ENCODE results near the gene NLRC5. TPM values are rescaled to one million over a fixed set of nuclear protein-coding genes. Genes with fewer than 3 reads are reported as not detected.

Gene NLRC5
- total RNA-seq, 1 experiment from 2014 or later = 0.98 TPM

- no TSS peak for BruUV-seq (replicated peaks)
- POLR2A ChIA-PET (ENCODE audit: unreplicated experiment) = no interaction called here
- Histone ChIP-seq H3K27ac (ENCODE audit: low read length) (no peak within 1 kb of the TSS), H3K4me1 (ENCODE audit: insufficient read depth, low read length) (peaks cover 7% of the 10 kb centered on the region; the same call in 1 of the 2 replicates), H3K4me3 (ENCODE audit: low read length) (no peak within 1 kb of the TSS), H3K27me3 (ENCODE audit: low read length) (no peaks in the 10 kb centered on the region), H2AFZ (ENCODE audit: low read length) (no peak within 1 kb of the TSS), H3F3A (ENCODE audit: low read length, unreplicated experiment) (no peaks in the 10 kb centered on the region), H4K20me1 (ENCODE audit: low read length) (no peaks in the 10 kb centered on the region), H3K79me2 (ENCODE audit: low read length) (no peaks in the 10 kb centered on the region), H3K9me2 (replicated peaks; ENCODE audit: low read length) (no peaks in the 10 kb centered on the region), H3K9me3 (ENCODE audit: low read length) (no peaks in the 10 kb centered on the region), H3K36me3 (ENCODE audit: low read depth, low read length) (peaks cover 2% of the 10 kb centered on the region; the same call in 1 of the 2 replicates), H3K4me2 (ENCODE audit: low read length) (no peak within 1 kb of the TSS), H3K9ac (ENCODE audit: low read length) (no peak within 1 kb of the TSS)
- intact Hi-C loops (cut with micrococcal nuclease) = no loop called here
- CTCF ChIA-PET = no interaction called here
- ATAC-seq (no peak), DNase-seq (no peak)
- TF ChIP-seq CTCF (conservative IDR thresholded peaks at IDR 0.05; ENCODE audit: low read depth, low read length) = no peak
- no peak for TF ChIP-seq EZH2phosphoT487 (IDR thresholded peaks at IDR 0.05; ENCODE audit: borderline replicate concordance, low read length)
- TF ChIP-seq EZH2 (IDR thresholded peaks at IDR 0.05; ENCODE audit: low read length, unreplicated experiment) = no peak
These were observed 27.5 kb upstream of the NLRC5 start, which contains the start of gene CETP for GRCh38 chr16:56961851-56962281. CETP (plus strand) TSS chr16:56961950; CDS start chr16:56961980, 30 bp downstream.

- H4K20me1 ChIP-seq (ENCODE audit: low read length) = no peaks in the 10 kb centered on the region
- peak; percentile 94 for TF ChIP-seq CTCF (conservative IDR thresholded peaks at IDR 0.05; ENCODE audit: low read depth, low read length)
- no peak for TF ChIP-seq EZH2phosphoT487 (IDR thresholded peaks at IDR 0.05; ENCODE audit: borderline replicate concordance, low read length)
- peaks cover 2% of the 10 kb centered on the region; the same call in 1 of the 2 replicates for H3K36me3 ChIP-seq (ENCODE audit: low read depth, low read length)
- ChIA-PET POLR2A (ENCODE audit: unreplicated experiment) (no interaction called here), CTCF (no interaction called here)
- H2AFZ ChIP-seq (ENCODE audit: low read length) = no peak overlapping the region; the same call in 1 of the 2 replicates
- intact Hi-C loops (cut with micrococcal nuclease) = loop anchor here (1.0 kb wide), 1 partner anchor 81 kb away; no protein-coding TSS in a partner anchor
- H3K4me1 ChIP-seq (ENCODE audit: insufficient read depth, low read length) = peaks cover 7% of the 10 kb centered on the region; the same call in 1 of the 2 replicates
- no peak overlapping the region for H3K27ac ChIP-seq (ENCODE audit: low read length)
- no peaks in the 10 kb centered on the region for H3K9me2 ChIP-seq (replicated peaks; ENCODE audit: low read length)
- H3K79me2 ChIP-seq (ENCODE audit: low read length) = no peaks in the 10 kb centered on the region
- no peak overlapping the region for H3K9ac ChIP-seq (ENCODE audit: low read length)
- no TSS peak for BruUV-seq (replicated peaks)
- ATAC-seq (peak; percentile 59), DNase-seq (peak; percentile 76)
- H3F3A ChIP-seq (ENCODE audit: low read length, unreplicated experiment) = no peaks in the 10 kb centered on the region
- no peak overlapping the region for H3K4me2 ChIP-seq (ENCODE audit: low read length)
- no peaks in the 10 kb centered on the region for H3K27me3 ChIP-seq (ENCODE audit: low read length)
- H3K4me3 ChIP-seq (ENCODE audit: low read length) = no peak overlapping the region
- no peaks in the 10 kb centered on the region for H3K9me3 ChIP-seq (ENCODE audit: low read length)
These were observed 24.9 kb upstream of the NLRC5 start for GRCh38 chr16:56964243-56965148.
